Progenitor cell of endocrine pancreas (in vitro differentiated cells): Measurements from ENCODE around the gene PPL. TPM values are rescaled to one million over a fixed set of nuclear protein-coding genes. Genes with fewer than 3 reads are reported as not detected.
A peak's percentile ranks its signal among the peaks of the same experiment; 100 is the strongest.

Source experiments
- DNase-seq: peaks from one replicate; pipeline ENCODE4 v3.0.0; 2021; ENCODE audit warnings: low spot score; ENCODE audit not compliant: unreplicated experiment
- H3K27ac Mint-ChIP-seq: 2 replicates; pipeline ENCODE4 v1.8.0; 2021; ENCODE audit warnings: mild to moderate bottlenecking, moderate library complexity, mixed read lengths
- H3K27me3 Mint-ChIP-seq: 2 replicates; pipeline ENCODE4 v1.8.0; 2021; ENCODE audit warnings: mixed read lengths
- H3K36me3 Mint-ChIP-seq: 2 replicates; pipeline ENCODE4 v1.8.0; 2022; ENCODE audit warnings: mixed read lengths; ENCODE audit not compliant: insufficient read depth
- H3K4me1 Mint-ChIP-seq: 2 replicates; pipeline ENCODE4 v1.8.0; 2021; ENCODE audit warnings: low read depth, mixed read lengths
- H3K4me3 Mint-ChIP-seq: 2 replicates; pipeline ENCODE4 v1.8.0; 2021; ENCODE audit warnings: low read depth, mild to moderate bottlenecking, moderate library complexity, mixed read lengths
- H3K9me3 Mint-ChIP-seq: 2 replicates; pipeline ENCODE4 v1.8.0; 2021; ENCODE audit warnings: low read depth, mixed read lengths
- CTCF ChIP-seq: fragments of 200-600 bp; sonication (generic); IDR thresholded peaks from one replicate; pipeline ENCODE4 v1.5.0; 2021; ENCODE audit warnings: antibody characterized with exemption, mild to moderate bottlenecking; ENCODE audit not compliant: unreplicated experiment
- total RNA-seq: library from RNA; stranded (reverse); gene quantifications from 2 replicates; pipeline ENCODE4 v1.2.1, GENCODE V29; 2021

The PPL gene
- total RNA-seq, 1 donor from 2014 or later = 64.1 TPM

- Mint-ChIP-seq H3K27me3 (no peaks in the 10 kb centered on the region), H3K4me1 (peaks cover 23% of the 10 kb centered on the region), H3K4me3 (no peak overlapping the region), H3K36me3 (peaks cover 28% of the 10 kb centered on the region), H3K27ac (no peak overlapping the region), H3K9me3 (no peaks in the 10 kb centered on the region)
- no peak for TF ChIP-seq CTCF
- no peak for DNase-seq
These were observed 65.9 kb downstream of the PPL start for GRCh38 chr16:4871071-4871470.

DNA sequence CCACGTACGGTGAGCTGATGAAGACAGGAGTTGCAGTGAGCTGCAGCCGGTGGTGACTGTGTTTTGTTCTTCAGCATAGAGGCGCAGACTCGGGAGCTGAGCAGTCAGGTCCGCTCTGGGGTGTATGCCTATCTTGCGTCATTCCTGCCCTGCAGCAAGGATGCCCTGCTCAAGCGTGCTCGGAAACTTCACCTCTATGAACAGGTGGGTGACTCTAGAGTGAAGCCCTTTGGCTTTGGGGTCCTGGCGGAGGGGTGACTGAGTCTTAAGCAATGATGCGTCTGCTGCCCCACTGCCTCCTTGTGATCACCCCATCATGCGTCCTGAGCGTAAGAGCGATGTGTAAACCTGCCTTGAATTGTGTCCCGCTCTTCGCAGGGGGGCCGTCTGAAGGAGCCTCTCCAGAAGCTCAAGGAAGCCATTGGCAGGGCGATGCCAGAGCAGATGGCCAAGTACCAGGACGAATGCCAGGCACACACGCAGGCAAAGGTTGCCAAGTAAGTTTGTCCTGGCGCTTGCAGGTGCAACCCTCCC lies 66.7 kb downstream of the PPL start:
- H3K4me1 Mint-ChIP-seq = peaks cover 23% of the 10 kb centered on the region
- TF ChIP-seq CTCF = no peak
- no peaks in the 10 kb centered on the region for H3K9me3 Mint-ChIP-seq
- no peak for DNase-seq
- no peak overlapping the region for H3K27ac Mint-ChIP-seq
- peaks cover 27% of the 10 kb centered on the region for H3K36me3 Mint-ChIP-seq
- no peaks in the 10 kb centered on the region for H3K27me3 Mint-ChIP-seq
- H3K4me3 Mint-ChIP-seq = no peak overlapping the region

- DNase-seq = no peak
- Mint-ChIP-seq H3K36me3 (peaks cover 22% of the 10 kb centered on the region), H3K9me3 (no peaks in the 10 kb centered on the region), H3K4me1 (peaks cover 23% of the 10 kb centered on the region), H3K4me3 (no peak overlapping the region), H3K27me3 (no peaks in the 10 kb centered on the region), H3K27ac (peak overlapping the region; percentile 22)
- TF ChIP-seq CTCF = no peak
These were observed 67.7 kb downstream of the PPL start for GRCh38 chr16:4869147-4869805.

DNA sequence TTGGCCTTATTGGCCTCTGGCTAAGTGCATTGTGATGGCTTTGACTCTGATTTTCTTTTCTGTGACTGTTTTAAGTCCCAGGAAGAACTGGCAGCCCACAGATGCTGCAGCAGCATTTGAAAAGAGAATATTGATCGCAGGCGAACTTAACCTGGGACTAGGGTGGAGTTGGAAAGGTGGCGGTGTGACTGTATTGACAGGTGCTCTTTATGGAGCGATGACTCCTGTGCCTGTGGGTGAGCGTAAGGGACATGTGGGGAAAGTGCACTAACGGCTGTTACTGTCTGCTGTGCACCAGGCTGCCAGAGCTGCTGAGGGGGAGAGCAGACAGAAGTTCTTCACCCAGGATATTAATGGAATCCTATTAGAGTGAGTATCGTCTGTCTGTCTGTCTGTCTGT lies 68.4 kb downstream of the PPL start:
- H3K9me3 Mint-ChIP-seq = no peaks in the 10 kb centered on the region
- TF ChIP-seq CTCF = no peak
- H3K27me3 Mint-ChIP-seq = no peaks in the 10 kb centered on the region
- H3K4me1 Mint-ChIP-seq = peaks cover 23% of the 10 kb centered on the region
- H3K36me3 Mint-ChIP-seq = peaks cover 22% of the 10 kb centered on the region
- no peak overlapping the region for H3K4me3 Mint-ChIP-seq
- DNase-seq = no peak
- peak overlapping the region; percentile 47 for H3K27ac Mint-ChIP-seq

DNA sequence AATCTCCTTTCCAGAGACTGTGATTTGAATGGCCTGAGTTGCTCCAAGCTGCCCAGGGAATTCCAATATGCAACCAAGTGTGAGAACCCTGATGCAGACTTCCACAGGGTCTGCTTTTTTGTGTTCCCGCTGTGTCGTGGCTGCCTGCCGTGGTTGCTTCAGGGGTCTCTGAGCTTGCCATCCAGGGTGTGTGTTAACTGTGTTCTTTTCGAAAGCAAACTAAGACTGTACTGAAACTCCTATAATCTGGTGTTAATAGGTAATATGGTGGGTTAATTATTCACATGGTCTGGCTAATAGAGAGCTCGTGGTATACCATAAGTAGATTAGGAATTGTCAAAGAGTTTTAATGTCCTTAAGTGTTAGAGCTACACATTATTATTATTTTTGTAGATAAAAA lies 68.9 kb downstream of the PPL start:
- no peak for TF ChIP-seq CTCF
- peaks cover 23% of the 10 kb centered on the region for H3K4me1 Mint-ChIP-seq
- H3K9me3 Mint-ChIP-seq = no peaks in the 10 kb centered on the region
- H3K4me3 Mint-ChIP-seq = peak overlapping the region; percentile 13
- peak overlapping the region; percentile 91 for H3K27ac Mint-ChIP-seq
- H3K27me3 Mint-ChIP-seq = no peaks in the 10 kb centered on the region
- H3K36me3 Mint-ChIP-seq = peaks cover 19% of the 10 kb centered on the region
- no peak for DNase-seq
